ENCODE measurements around the gene SF1.

The SF1 gene

GRCh38 chr11:64801561-64802369, 23.4 kb upstream of the SF1 start:
- DNase-seq (ENCODE audit: low read depth) = no peak

GRCh38 chr11:64801158-64801464, 22.8 kb upstream of the SF1 start:
- DNase-seq (ENCODE audit: low read depth) = no peak

- no peak for DNase-seq (ENCODE audit: low read depth)
Measured at GRCh38 chr11:64800303-64801157, 22.2 kb upstream of the SF1 start.

- no peak for DNase-seq (ENCODE audit: low read depth)
Measured at GRCh38 chr11:64799623-64800302, 21.4 kb upstream of the SF1 start.

GRCh38 chr11:64799256-64799622, 20.9 kb upstream of the SF1 start:
- no peak for DNase-seq (ENCODE audit: low read depth)

GRCh38 chr11:64796757-64797541, 18.6 kb upstream of the SF1 start:
- no peak for DNase-seq (ENCODE audit: low read depth)

- no peak for DNase-seq (ENCODE audit: low read depth)
Measured at GRCh38 chr11:64796047-64796756, 17.9 kb upstream of the SF1 start.

- DNase-seq (ENCODE audit: low read depth) = no peak
Measured at GRCh38 chr11:64794526-64794925, 16.2 kb upstream of the SF1 start.

- no peak for DNase-seq (ENCODE audit: low read depth)
Measured at GRCh38 chr11:64793271-64794160, 15.2 kb upstream of the SF1 start.

- no peak for DNase-seq (ENCODE audit: low read depth)
Measured at GRCh38 chr11:64792482-64792881, 14.1 kb upstream of the SF1 start.

GRCh38 chr11:64791781-64792291, 13.5 kb upstream of the SF1 start:
- no peak for DNase-seq (ENCODE audit: low read depth)

GRCh38 chr11:64790205-64791095, 12.1 kb upstream of the SF1 start:
- no peak for DNase-seq (ENCODE audit: low read depth)

GRCh38 chr11:64789331-64790204, 11.2 kb upstream of the SF1 start:
- no peak for DNase-seq (ENCODE audit: low read depth)

GRCh38 chr11:64788321-64789215, 10.2 kb upstream of the SF1 start:
- DNase-seq (ENCODE audit: low read depth) = no peak

- DNase-seq (ENCODE audit: low read depth) = peak; percentile 33
Measured at GRCh38 chr11:64787526-64788320, 9.4 kb upstream of the SF1 start.

GRCh38 chr11:64786308-64786707, 8.0 kb upstream of the SF1 start:
- no peak for DNase-seq (ENCODE audit: low read depth)

Data from stimulated activated CD8-positive, alpha-beta memory T cell treated with anti-CD3 and anti-CD28 coated beads, Interleukin-12 subunit alpha, Interleukin-12 subunit beta, amount 100 ng/mL, for 1 hour (primary cell).